ENCODE results near the gene FANCC.
"Not testable (repeated sequence)": the region's sequence is repeated elsewhere in the genome, so short reads cannot be mapped to it uniquely, and the experiment has no call there.

Gene FANCC

GRCh38 chr9:95225076-95225725 lies 92.3 kb downstream of the FANCC start:
- DNase-seq, result no peak

- DNase-seq, result no peak
Measured at GRCh38 chr9:95224376-95225019, 93.0 kb downstream of the FANCC start.

GRCh38 chr9:95220352-95220751 lies 97.2 kb downstream of the FANCC start:
- not testable (repeated sequence) for DNase-seq

DNA sequence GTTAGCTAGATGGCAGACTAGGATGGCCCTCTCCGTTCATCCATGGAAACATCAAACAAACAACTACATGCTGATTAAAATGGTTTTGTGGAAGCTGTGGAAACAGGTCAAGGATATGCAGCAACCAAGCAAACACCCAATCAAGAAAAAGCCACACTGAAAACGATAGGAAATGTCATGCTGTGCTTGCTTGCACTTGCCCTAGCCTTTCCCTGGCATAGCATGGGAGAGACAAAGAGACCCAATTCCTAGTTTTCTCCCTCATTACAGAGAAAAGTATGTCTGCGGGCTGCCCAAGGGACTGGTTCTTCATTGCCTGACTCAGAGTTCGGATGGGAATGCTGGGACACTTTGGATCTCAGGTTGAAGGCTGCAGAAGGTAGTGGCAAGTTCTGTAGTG lies 98.7 kb downstream of the FANCC start:
- DNase-seq, result no peak

DNA sequence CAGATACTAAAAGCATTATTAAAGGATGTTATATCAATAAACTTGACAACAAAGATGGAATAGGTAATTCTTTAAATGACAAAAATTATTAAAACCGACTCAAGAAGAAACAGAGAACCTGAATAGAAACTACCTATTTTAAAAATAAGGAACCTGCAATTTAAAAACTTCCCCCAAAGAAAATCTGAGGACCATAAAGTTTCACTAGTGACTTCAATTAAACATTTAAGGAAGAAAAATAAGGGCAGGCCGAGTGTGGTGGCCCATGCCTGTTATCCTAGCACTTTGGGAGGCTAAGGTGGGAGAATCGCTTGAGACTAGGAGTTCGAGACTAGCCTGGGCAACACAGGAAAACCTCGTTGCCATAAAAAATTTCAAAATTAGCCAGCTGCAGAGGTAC lies 99.6 kb downstream of the FANCC start:
- DNase-seq, result no peak

- DNase-seq, result no peak
Measured at GRCh38 chr9:95215336-95215898, 102.1 kb downstream of the FANCC start.

DNA sequence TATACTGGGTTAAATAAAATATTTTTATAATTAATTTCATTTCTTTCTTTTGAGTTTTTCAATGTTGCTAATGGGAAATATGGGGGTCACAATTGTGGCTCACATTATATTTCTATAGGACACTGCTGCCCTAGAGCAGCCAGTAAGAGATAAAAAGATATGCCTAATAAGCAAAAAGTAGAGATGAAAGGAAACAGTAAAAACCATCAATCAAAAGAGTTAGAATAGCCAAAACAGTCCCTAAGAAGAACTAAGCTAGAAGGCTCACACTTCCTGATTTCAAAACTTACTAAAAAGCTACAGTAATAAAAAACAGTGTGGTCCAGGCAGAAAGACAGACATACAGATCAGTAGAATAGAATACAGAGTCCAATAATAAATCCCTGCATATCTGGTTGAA lies 104.4 kb downstream of the FANCC start:
- no peak for DNase-seq

DNA sequence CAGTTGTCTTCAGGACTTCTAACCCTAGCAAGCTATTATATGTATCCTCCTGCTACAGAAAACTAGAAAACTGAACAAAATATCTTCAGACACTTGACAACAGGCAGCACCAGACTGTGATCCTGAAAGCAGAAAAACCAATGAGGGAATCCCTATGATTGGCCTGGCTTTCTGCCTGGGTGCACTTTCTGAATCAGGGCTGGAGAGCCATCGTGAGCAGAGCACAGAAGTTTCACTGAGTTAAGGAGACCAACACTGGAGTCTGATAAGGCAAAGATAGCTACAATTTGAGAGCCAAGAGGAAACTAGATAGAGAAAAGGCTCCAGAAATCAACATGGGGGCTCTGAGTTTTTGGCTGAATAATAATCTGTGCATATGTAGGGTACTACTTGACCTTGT lies 106.5 kb downstream of the FANCC start:
- DNase-seq, result no peak

DNA sequence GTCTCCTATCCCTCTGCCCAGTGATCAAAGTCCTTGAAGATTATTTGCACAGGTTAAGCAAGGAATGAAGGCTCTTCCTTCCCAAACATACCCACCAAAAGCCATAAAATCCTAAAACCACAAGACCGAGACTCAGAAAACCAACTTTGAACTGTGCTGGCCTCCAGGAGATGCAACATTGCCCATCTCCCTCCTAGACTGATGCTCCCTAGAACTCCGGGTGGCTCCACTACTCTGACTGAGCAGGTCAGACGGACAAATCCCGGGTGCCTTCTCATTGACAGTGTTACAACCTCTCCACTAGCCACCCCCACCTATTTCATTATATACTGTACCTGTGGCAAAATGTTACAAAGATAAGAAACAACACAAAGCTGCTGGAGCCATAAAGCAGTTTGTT lies 110.1 kb downstream of the FANCC start:
- no peak for DNase-seq

- peak; percentile 35 for DNase-seq
Measured at GRCh38 chr9:95206143-95206542, 111.4 kb downstream of the FANCC start.

GRCh38 chr9:95204710-95205109 lies 112.8 kb downstream of the FANCC start:
- no peak for DNase-seq

- no peak for DNase-seq
Measured at GRCh38 chr9:95204310-95204709, 113.2 kb downstream of the FANCC start.

DNA sequence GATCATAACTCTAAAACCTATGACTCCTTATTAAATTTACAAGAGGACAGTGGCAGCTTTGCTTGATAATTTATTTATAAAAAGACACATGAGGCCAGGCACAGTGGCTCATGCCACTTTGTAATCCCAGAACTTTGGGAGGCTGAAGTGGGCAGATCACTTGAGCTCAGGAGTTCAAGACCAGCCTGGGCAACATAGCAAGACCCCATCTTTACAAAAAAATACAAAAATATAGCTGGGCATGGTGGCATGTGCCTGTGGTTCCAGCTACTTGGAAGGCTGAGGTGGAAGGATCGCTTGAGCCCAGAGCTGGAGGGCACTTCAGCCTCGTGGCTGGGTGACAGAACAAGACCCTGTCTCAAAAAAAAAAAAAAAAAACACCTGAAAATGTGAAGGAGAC lies 114.5 kb downstream of the FANCC start:
- not testable (repeated sequence) for DNase-seq

DNA sequence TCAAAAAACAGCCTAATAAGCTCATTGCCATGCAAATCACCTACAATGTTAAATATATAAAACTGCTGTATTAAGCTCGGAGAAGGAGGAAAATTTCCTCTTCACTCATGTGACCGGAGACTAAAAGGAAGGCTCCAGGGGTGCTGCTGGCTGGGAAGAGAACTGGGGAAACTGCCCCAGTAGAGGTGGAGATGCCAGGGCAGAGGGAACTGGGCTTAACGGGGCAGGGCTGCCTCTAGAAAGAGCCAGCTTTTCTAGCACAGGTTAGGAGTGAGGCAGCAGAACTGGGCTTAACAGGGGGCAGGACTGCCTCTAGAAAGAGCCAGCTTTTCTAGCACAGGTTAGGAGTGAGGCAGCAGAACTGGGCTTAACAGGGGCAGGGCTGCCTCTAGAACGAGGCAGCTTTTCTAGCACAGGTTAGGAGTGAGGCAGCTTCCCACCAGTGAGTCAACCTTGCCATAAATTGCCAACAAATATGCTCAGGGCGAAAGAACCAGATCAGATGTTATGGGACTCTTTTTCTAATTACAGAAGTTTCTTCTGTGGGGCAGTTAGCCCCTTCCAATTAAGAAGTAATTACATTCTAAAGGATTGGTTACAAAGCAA lies 115.3 kb downstream of the FANCC start:
- no peak for DNase-seq

- no peak for DNase-seq
Measured at GRCh38 chr9:95201206-95201605, 116.3 kb downstream of the FANCC start.

GRCh38 chr9:95197692-95198271 lies 119.7 kb downstream of the FANCC start:
- no peak for DNase-seq

DNA sequence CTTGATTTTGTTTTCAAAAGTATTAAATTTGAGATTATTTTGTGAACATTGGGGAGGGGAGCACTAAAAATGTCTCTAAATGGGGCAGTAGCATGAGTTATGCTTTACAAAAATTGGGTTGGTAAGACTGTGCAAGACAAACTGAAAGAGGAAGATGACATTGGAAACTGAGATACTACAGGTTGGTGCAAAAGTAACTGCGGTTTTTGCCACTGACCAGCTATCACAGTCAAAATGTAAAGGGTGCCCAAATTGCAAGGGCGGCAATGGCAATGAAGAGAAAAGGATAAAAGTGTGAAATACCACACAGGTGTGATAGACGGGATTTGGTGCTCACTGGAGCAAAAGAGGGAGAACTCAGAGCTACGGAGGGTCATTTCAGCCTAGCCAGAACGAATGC lies 124.0 kb downstream of the FANCC start:
- no peak for DNase-seq

- no peak for DNase-seq
Measured at GRCh38 chr9:95193067-95193466, 124.4 kb downstream of the FANCC start.

- DNase-seq, result no peak
Measured at GRCh38 chr9:95192631-95193030, 124.9 kb downstream of the FANCC start.

GRCh38 chr9:95190413-95190812 lies 127.1 kb downstream of the FANCC start:
- DNase-seq, result no peak

DNA sequence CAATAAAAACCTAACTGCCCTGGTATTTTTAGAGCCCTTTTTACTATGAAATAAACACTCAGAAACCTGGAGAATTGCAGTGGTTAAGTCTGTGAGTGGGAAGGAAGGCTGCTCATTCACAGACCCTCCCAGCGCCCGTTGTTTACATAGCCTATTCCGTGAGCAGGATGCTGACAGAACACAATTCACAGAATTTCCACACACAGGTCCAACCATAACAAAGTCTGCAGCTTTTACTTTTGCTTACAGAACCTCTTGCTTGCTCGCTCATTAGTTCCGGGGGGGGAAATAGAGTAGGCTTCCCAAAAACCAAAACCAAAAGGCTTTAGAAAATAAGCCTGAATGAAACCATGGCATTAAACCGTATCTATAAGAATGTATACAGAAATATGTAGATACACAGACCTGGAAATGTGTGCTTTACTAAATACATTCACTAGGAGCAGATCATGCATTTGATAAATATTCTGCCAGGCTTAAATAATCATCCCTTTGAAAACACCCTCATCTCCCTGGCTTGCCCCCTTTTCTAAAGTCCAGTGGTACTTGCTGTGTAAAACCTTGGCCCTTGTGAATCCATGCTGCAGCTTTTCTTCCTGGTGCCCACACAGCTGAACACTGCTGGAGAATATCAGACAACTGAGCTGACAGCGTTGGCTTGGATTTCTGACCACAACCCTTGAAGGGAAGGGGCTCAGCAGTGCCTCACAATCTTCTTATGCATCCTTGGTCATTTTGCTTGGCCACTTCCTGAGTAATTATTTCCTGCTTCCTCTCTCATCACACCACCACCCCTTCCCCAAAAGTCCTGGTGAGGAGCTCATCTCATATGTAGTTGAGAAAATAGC lies 128.0 kb downstream of the FANCC start:
- no peak for DNase-seq

GRCh38 chr9:95188459-95188858 lies 129.1 kb downstream of the FANCC start:
- DNase-seq, result no peak

- no peak for DNase-seq
Measured at GRCh38 chr9:95185956-95186355, 131.6 kb downstream of the FANCC start.
